ENCODE results near the gene IGSF6. TPM values are rescaled to one million over a fixed set of nuclear protein-coding genes. Genes with fewer than 3 reads are reported as not detected.

IGSF6 gene
- polyA plus RNA-seq, 3 donors = 86.2 to 276 (median 159) TPM

DNA sequence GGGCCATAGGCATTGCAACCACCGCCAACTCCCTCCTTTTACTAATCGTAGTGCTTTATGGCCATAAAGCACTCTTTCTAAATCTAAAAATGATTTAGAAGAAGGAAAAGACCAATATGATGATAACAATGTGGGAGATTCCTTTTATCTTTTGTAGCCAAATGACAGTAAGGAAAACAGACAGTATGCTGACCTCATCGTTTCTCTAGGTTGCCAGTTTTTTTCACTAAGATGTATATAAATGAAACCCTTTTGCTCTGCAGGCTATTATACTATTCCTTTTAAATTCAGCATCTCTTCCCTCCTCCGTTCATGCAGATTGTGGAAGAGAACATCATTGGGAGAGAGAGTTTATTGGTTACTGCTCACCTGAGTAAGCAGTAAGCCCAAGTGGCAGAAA, 36.7 kb upstream of the IGSF6 start:
- Mint-ChIP-seq H3K4me1 (peaks cover 6% of the 10 kb centered on the region), H3K36me3 (no peaks in the 10 kb centered on the region), H3K27me3 (ENCODE audit: low read depth in 3 of 3) (peaks cover 0 to 23% (median 9%) of the 10 kb centered on the region in 3 donors), H3K27ac (no peak overlapping the region), H3K4me3 (no peak overlapping the region), H3K9me3 (peaks cover 4 to 9% (median 5%) of the 10 kb centered on the region in 7 donors)
- TF ChIP-seq, protein P1, sequence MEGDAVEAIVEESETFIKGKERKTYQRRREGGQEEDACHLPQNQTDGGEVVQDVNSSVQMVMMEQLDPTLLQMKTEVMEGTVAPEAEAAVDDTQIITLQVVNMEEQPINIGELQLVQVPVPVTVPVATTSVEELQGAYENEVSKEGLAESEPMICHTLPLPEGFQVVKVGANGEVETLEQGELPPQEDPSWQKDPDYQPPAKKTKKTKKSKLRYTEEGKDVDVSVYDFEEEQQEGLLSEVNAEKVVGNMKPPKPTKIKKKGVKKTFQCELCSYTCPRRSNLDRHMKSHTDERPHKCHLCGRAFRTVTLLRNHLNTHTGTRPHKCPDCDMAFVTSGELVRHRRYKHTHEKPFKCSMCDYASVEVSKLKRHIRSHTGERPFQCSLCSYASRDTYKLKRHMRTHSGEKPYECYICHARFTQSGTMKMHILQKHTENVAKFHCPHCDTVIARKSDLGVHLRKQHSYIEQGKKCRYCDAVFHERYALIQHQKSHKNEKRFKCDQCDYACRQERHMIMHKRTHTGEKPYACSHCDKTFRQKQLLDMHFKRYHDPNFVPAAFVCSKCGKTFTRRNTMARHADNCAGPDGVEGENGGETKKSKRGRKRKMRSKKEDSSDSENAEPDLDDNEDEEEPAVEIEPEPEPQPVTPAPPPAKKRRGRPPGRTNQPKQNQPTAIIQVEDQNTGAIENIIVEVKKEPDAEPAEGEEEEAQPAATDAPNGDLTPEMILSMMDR (IDR thresholded peaks at IDR 0.05) = no peak
- H3K27me3 ChIP-seq (ENCODE audit: control insufficient read depth in 2 of 2, insufficient read depth in 2 of 2, low read length in 2 of 2) = no peaks in the 10 kb centered on the region
- intact Hi-C loops (cut with micrococcal nuclease) = no loop called here
- DNase-seq = no peak
- no peaks in the 10 kb centered on the region for H4K20me1 ChIP-seq (ENCODE audit: insufficient read depth, low read length)
- H3K27ac ChIP-seq (ENCODE audit: low read depth in 1 of 2, low read length in 2 of 2) = no peak overlapping the region
- H3K9ac ChIP-seq (ENCODE audit: insufficient read depth, low read length, poor library complexity, severe bottlenecking) = no peak overlapping the region
- H2AFZ ChIP-seq (ENCODE audit: insufficient read depth, low read depth, low read length, poor library complexity, severe bottlenecking) = no peak overlapping the region
- no peaks in the 10 kb centered on the region for H3K9me3 ChIP-seq (replicated peaks in 1 of 2; ENCODE audit: control insufficient read depth in 1 of 2, insufficient read depth in 1 of 2, low read length in 2 of 2)
- no peaks in the 10 kb centered on the region for H3K79me2 ChIP-seq (ENCODE audit: insufficient read depth, low read length)
- no peak overlapping the region for H3K4me3 ChIP-seq (replicated peaks in 1 of 3; ENCODE audit: low read depth in 2 of 3, low read length in 3 of 3)
- H3K36me3 ChIP-seq (replicated peaks in 1 of 2; ENCODE audit: control insufficient read depth in 1 of 2, insufficient read depth in 2 of 2, low read length in 2 of 2) = no peaks in the 10 kb centered on the region
- H3K4me2 ChIP-seq (replicated peaks; ENCODE audit: extremely low read depth, low read length, poor library complexity, severe bottlenecking) = no peak overlapping the region
- no CpG with 5 or more reads among the region's 4 CpGs for WGBS (ENCODE audit: insufficient coverage)
- H3K4me1 ChIP-seq (ENCODE audit: control insufficient read depth in 1 of 2, insufficient read depth in 2 of 2, low read length in 2 of 2) = no peaks in the 10 kb centered on the region

DNA sequence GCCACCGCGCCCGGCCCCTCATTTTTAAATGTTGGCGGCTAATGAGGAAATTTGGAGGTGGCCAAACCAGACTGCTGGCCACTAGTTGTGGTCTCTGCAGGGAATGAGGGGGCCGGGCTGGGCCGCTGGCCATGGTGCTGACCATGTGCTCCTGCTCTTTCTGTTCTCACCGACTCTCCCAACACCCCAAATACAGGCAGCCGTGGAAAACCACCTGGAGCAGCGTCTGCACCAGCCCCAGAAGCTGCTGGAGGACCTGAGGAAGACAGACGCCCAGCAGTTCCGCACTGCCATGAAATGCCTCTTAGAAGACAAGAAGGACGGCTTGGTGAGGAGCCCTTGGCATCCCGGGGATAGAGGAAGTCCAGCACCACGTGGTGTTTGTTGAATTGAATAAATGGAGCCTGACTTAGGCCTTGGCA, 32.6 kb upstream of the IGSF6 start:
- Histone ChIP-seq H3K27ac (ENCODE audit: low read depth in 1 of 2, low read length in 2 of 2) (no peak overlapping the region), H3K9ac (ENCODE audit: insufficient read depth, low read length, poor library complexity, severe bottlenecking) (no peak overlapping the region), H3K9me3 (replicated peaks in 1 of 2; ENCODE audit: control insufficient read depth in 1 of 2, insufficient read depth in 1 of 2, low read length in 2 of 2) (no peaks in the 10 kb centered on the region), H3K27me3 (ENCODE audit: control insufficient read depth in 2 of 2, insufficient read depth in 2 of 2, low read length in 2 of 2) (no peaks in the 10 kb centered on the region), H4K20me1 (ENCODE audit: insufficient read depth, low read length) (no peaks in the 10 kb centered on the region), H3K4me1 (ENCODE audit: control insufficient read depth in 1 of 2, insufficient read depth in 2 of 2, low read length in 2 of 2) (no peaks in the 10 kb centered on the region), H2AFZ (ENCODE audit: insufficient read depth, low read depth, low read length, poor library complexity, severe bottlenecking) (no peak overlapping the region), H3K4me3 (replicated peaks in 1 of 3; ENCODE audit: low read depth in 2 of 3, low read length in 3 of 3) (no peak overlapping the region), H3K79me2 (ENCODE audit: insufficient read depth, low read length) (no peaks in the 10 kb centered on the region), H3K36me3 (replicated peaks in 1 of 2; ENCODE audit: control insufficient read depth in 1 of 2, insufficient read depth in 2 of 2, low read length in 2 of 2) (no peaks in the 10 kb centered on the region), H3K4me2 (replicated peaks; ENCODE audit: extremely low read depth, low read length, poor library complexity, severe bottlenecking) (no peak overlapping the region)
- Mint-ChIP-seq H3K27ac (no peak overlapping the region), H3K4me3 (no peak overlapping the region), H3K9me3 (peaks cover 2 to 9% (median 5%) of the 10 kb centered on the region in 7 donors), H3K36me3 (no peaks in the 10 kb centered on the region), H3K27me3 (ENCODE audit: low read depth in 3 of 3) (peaks cover 0 to 18% (median 8%) of the 10 kb centered on the region in 3 donors), H3K4me1 (peaks cover 4% of the 10 kb centered on the region)
- TF ChIP-seq, protein P1 (IDR thresholded peaks at IDR 0.05) = no peak
- intact Hi-C loops (cut with micrococcal nuclease) = no loop called here
- WGBS (ENCODE audit: insufficient coverage) = 79% methylated on average over 8 of the region's 14 CpGs
- DNase-seq = peak in 1 of 3 donors; percentile 8

All from CD14-positive monocyte (primary cell).